ENCODE measurements around the gene OLR1. TPM values are rescaled to one million over a fixed set of nuclear protein-coding genes. Genes with fewer than 3 reads are reported as not detected.
"Not testable (repeated sequence)": the region's sequence is repeated elsewhere in the genome, so short reads cannot be mapped to it uniquely, and the experiment has no call there.

OLR1 gene
- total RNA-seq: not detected

DNA sequence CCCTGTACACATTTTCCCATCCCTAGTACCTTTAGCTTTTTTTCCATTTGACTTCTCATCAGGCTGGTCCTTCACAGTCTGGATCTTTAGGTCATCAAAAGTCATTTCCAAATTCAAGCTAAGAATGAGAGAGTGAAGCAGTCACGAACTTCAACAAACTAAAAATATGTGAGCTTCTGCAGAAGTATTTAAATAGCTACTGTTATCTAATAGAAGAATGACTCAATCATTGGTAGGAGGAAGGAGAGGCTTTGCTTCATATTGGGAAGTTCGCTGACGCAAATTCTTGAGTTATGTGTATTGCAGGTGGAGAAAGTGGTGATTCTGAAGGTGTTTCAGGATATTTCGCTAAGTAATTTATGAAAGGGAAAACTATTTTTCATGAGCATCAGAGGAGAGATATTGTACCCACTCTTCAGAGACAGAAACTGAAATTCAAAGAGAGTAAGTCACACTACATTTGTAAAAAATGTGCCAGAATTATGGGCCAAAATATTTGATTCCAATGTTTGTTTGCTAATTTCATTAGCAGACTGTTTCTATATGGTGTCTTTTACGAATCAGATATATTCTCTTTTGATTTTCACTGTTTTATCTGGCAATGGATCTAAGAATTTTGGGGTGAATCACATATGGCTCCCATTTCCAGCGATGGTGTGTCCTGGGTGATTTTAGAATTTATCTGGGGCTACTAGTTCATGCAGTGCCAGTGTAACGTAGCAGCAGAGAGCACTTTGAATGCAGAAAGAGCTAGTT, at the start of gene OLR1:
OLR1 (minus strand) TSS at position 160 of the 756 bp plus-strand sequence; CDS start at position 105, 55 bp downstream.
- no peak within 1 kb of the TSS for H3K4me3 ChIP-seq (ENCODE audit: low read depth, poor library complexity, severe bottlenecking)
- no peak for DNase-seq (ENCODE audit: low spot score in 2 of 2)
- intact Hi-C loops (cut with DNase I; ENCODE audit: low total_unique reads): no loop called here
- no peak for TF ChIP-seq POLR2A (IDR thresholded peaks at IDR 0.05)
- TF ChIP-seq, protein P1, sequence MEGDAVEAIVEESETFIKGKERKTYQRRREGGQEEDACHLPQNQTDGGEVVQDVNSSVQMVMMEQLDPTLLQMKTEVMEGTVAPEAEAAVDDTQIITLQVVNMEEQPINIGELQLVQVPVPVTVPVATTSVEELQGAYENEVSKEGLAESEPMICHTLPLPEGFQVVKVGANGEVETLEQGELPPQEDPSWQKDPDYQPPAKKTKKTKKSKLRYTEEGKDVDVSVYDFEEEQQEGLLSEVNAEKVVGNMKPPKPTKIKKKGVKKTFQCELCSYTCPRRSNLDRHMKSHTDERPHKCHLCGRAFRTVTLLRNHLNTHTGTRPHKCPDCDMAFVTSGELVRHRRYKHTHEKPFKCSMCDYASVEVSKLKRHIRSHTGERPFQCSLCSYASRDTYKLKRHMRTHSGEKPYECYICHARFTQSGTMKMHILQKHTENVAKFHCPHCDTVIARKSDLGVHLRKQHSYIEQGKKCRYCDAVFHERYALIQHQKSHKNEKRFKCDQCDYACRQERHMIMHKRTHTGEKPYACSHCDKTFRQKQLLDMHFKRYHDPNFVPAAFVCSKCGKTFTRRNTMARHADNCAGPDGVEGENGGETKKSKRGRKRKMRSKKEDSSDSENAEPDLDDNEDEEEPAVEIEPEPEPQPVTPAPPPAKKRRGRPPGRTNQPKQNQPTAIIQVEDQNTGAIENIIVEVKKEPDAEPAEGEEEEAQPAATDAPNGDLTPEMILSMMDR (IDR thresholded peaks at IDR 0.05): no peak
- 79 to 88% methylated on average over 7 of the region's 7 CpGs for WGBS, 2 donors

GRCh38 chr12:10220398-10221077, 48.6 kb upstream of the OLR1 start:
- DNase-seq (ENCODE audit: low spot score in 2 of 2): peak; percentile 82 to 95
- 28 to 29% methylated on average over 8 of the region's 8 CpGs for WGBS, 2 donors
- intact Hi-C loops (cut with DNase I; ENCODE audit: low total_unique reads): no loop called here

GRCh38 chr12:10218021-10218420, 46.1 kb upstream of the OLR1 start:
- no peak for DNase-seq (ENCODE audit: low spot score in 2 of 2)
- no peak overlapping the region for H3K4me3 ChIP-seq (ENCODE audit: low read depth, poor library complexity, severe bottlenecking)
- no peak for TF ChIP-seq POLR2A (IDR thresholded peaks at IDR 0.05)
- TF ChIP-seq, protein P1 (IDR thresholded peaks at IDR 0.05): no peak
- 76 to 89% methylated on average over 6 of the region's 6 CpGs for WGBS, 2 donors
- intact Hi-C loops (cut with DNase I; ENCODE audit: low total_unique reads): no loop called here

More at GRCh38 chr12:10220398-10221077, 48.6 kb upstream of the OLR1 start:
- TF ChIP-seq, protein P1 (IDR thresholded peaks at IDR 0.05): no peak
- no peak overlapping the region for H3K4me3 ChIP-seq (ENCODE audit: low read depth, poor library complexity, severe bottlenecking)

DNA sequence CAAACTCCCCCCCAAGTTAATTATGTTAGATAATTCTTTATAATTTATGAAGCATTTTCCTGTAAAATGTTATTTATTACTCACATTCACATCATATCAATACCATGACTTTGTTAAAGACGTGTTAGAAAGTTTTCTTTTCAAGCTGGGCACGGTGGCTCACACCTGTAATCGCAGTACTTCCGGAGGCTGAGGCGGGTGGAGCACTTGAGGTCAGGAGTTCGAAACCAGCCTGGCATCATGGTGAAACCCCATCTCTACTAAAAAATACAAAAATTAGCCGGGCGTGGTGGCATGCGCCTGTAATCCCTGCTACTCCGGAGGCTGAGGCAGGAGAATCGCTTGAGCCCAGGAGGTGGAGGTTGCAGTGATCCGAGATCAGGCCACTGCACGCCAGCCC, 44.0 kb upstream of the OLR1 start:
- intact Hi-C loops (cut with DNase I; ENCODE audit: low total_unique reads); H3K4me3 ChIP-seq (ENCODE audit: low read depth, poor library complexity, severe bottlenecking); DNase-seq (ENCODE audit: low spot score in 2 of 2): not testable (repeated sequence)
- WGBS, 2 donors: 89 to 90% methylated on average over 13 of the region's 13 CpGs

DNA sequence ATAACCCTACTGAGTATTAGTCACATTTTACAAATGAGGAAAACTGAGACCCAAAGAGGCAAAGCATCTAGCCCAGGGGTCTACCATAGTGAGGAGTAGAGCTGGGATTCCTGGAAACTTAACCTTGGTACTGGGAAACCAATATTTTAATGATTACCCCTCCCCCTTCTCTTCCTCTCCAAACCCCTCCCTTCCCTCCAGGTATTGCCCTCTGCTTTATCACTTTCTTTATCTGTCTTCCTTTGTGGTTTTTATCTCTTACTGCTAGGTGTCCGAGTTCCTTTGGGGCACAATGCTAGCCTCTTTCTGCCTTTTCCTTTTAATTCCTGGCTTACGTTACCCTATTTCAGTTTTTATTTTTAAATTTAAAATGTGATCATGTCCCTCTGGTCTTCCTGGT, 43.5 kb upstream of the OLR1 start:
- H3K4me3 ChIP-seq (ENCODE audit: low read depth, poor library complexity, severe bottlenecking): no peak overlapping the region
- intact Hi-C loops (cut with DNase I; ENCODE audit: low total_unique reads): no loop called here
- DNase-seq (ENCODE audit: low spot score in 2 of 2): no peak
- WGBS, 2 donors: 59 to 66% methylated on average over 2 of the region's 2 CpGs
- no peak for TF ChIP-seq POLR2A (IDR thresholded peaks at IDR 0.05)
- TF ChIP-seq, protein P1 (IDR thresholded peaks at IDR 0.05): no peak

DNA sequence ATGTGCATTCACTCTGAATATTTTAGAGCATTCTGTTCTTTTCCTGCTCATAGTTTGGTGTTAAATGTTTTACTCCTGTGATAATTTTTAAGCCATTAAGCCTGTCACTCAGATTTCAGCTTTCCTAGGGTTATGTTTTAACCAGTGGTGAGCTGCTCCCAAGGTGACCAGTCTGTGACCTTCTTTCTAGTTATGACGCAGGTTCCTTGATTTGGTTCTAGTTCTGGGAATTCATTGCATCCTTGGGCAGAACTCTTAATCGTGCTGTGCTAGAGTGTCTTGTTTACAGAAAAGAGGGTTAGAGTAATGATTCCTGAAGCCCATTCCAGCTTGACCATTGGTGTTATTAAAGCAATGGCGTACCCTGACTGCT, 42.9 kb upstream of the OLR1 start:
- H3K4me3 ChIP-seq (ENCODE audit: low read depth, poor library complexity, severe bottlenecking): no peak overlapping the region
- 80% methylated on average over 3 of the region's 3 CpGs for WGBS, 2 donors
- intact Hi-C loops (cut with DNase I; ENCODE audit: low total_unique reads): no loop called here
- no peak for DNase-seq (ENCODE audit: low spot score in 2 of 2)
- TF ChIP-seq, protein P1 (IDR thresholded peaks at IDR 0.05): no peak
- no peak for TF ChIP-seq POLR2A (IDR thresholded peaks at IDR 0.05)

Data from lower leg skin (tissue), 4 donors.